Kidney (tissue), 14 donors: Measurements from ENCODE around the gene NPB. TPM values are rescaled to one million over a fixed set of nuclear protein-coding genes. Genes with fewer than 3 reads are reported as not detected.

Source experiments
- DNase-seq, 5 donors: peaks; one replicate each; pipeline ENCODE4 v3.0.0-alpha.2; 2013 to 2020
- FAIRE-seq: peaks from 2 replicates; lab custom pipeline; 2012; peaks lifted over from hg19 to GRCh38; lab: Jason Lieb, UNC
- H3K27ac ChIP-seq, 2 donors: one replicate each; pipeline ENCODE4 v1.7.0; 2013; ENCODE audit warnings: low read depth in 2 of 2, low read length in 2 of 2, inconsistent platforms in 1 of 2
- H3K27me3 ChIP-seq: one replicate; pipeline ENCODE4 v1.7.1; 2013; ENCODE audit warnings: low read length, inconsistent platforms; ENCODE audit not compliant: control insufficient read depth, insufficient read depth
- H3K36me3 ChIP-seq, 3 donors: one replicate each; pipeline versions ENCODE4 v1.7.0 to v1.7.1; 2013; ENCODE audit warnings: low read length in 3 of 3, control low read depth in 1 of 3, inconsistent platforms in 1 of 3; ENCODE audit not compliant: insufficient read depth in 3 of 3, control insufficient read depth in 2 of 3
- H3K4me1 ChIP-seq, 3 donors: one replicate each; pipeline versions ENCODE4 v1.7.0 to v1.7.1; 2013; ENCODE audit warnings: low read length in 3 of 3, inconsistent platforms in 1 of 3, low read depth in 1 of 3; ENCODE audit not compliant: control insufficient read depth in 2 of 3, insufficient read depth in 2 of 3
- H3K4me3 ChIP-seq, 3 donors: one replicate each; pipeline versions ENCODE4 v1.7.0 to v1.8.1; 2013; ENCODE audit warnings: low read length in 3 of 3, control low read depth in 1 of 3, inconsistent platforms in 1 of 3
- H3K9ac ChIP-seq, 3 donors: one replicate each; pipeline versions ENCODE4 v1.7.0 to v1.7.1; 2013; ENCODE audit warnings: low read length in 3 of 3, control low read depth in 1 of 3, inconsistent platforms in 1 of 3
- H3K9me3 ChIP-seq, 3 donors: one replicate each; pipeline versions ENCODE4 v1.7.0 to v1.7.1; 2013; ENCODE audit warnings: low read length in 3 of 3, control low read depth in 1 of 3, inconsistent platforms in 1 of 3; ENCODE audit not compliant: control insufficient read depth in 2 of 3, insufficient read depth in 1 of 3
- CTCF ChIP-seq: IDR thresholded peaks from 3 replicates; pipeline ENCODE4 v1.5.1; 2012; ENCODE audit warnings: mild to moderate bottlenecking, moderate library complexity, borderline replicate concordance; ENCODE audit not compliant: insufficient read depth; ENCODE audit errors: extremely low read depth
- intact Hi-C: fragments of 100-400 bp; cut with DNase I; formaldehyde crosslinking; loops from one replicate; pipeline ENCODE4 v1.11.1; 2022
- polyA plus RNA-seq: library from polyadenylated mRNA; stranded (reverse); fragments of 350-450 nt; fragmentation: Illumina TruSeq; extraction: RNeasy Lipid Tissue Mini Kit (QIAGEN cat#74804); gene quantifications from one replicate; pipeline ENCODE4 v1.2.3, GENCODE V29; 2014; ENCODE audit warnings: low read depth, low replicate concordance; ENCODE audit not compliant: insufficient read depth
- total RNA-seq: library from RNA; stranded (reverse); fragmentation: NEBNext Ultra II Directional; extraction: Animal tissue kit (Norgen Biotek cat#: 25700); gene quantifications from one replicate; pipeline ENCODE4 v1.2.1, GENCODE V29; 2021
- donor health status: control.
- donor health status: control.
- donor health status: control.
- donor health status: control.
- donor health status: control.
- donor health status: DM: yes; HTN: yes; CAD: no.
- donor health status: Normal renal cell carcinoma (clear cell type).

Gene NPB
- total and polyA plus RNA-seq, 2 donors from 2014 or later = 0.66 to 1.4 TPM

- intact Hi-C loops = no loop called here
- H3K9me3 ChIP-seq = no peaks in the 10 kb centered on the region
- DNase-seq (no peak), FAIRE-seq (no peak)
- H3K4me1 ChIP-seq = peaks cover 0 to 16% (median 8%) of the 10 kb centered on the region in 3 donors
- no peak overlapping the region for H3K9ac ChIP-seq
- H3K36me3 ChIP-seq = peaks cover 0 to 36% (median 21%) of the 10 kb centered on the region in 3 donors
- no peak for TF ChIP-seq CTCF
- H3K27ac ChIP-seq = no peak overlapping the region
- no peak overlapping the region for H3K4me3 ChIP-seq
- no peaks in the 10 kb centered on the region for H3K27me3 ChIP-seq
Observed at GRCh38 chr17:81913394-81914102, 11.5 kb downstream of the NPB start.

DNA sequence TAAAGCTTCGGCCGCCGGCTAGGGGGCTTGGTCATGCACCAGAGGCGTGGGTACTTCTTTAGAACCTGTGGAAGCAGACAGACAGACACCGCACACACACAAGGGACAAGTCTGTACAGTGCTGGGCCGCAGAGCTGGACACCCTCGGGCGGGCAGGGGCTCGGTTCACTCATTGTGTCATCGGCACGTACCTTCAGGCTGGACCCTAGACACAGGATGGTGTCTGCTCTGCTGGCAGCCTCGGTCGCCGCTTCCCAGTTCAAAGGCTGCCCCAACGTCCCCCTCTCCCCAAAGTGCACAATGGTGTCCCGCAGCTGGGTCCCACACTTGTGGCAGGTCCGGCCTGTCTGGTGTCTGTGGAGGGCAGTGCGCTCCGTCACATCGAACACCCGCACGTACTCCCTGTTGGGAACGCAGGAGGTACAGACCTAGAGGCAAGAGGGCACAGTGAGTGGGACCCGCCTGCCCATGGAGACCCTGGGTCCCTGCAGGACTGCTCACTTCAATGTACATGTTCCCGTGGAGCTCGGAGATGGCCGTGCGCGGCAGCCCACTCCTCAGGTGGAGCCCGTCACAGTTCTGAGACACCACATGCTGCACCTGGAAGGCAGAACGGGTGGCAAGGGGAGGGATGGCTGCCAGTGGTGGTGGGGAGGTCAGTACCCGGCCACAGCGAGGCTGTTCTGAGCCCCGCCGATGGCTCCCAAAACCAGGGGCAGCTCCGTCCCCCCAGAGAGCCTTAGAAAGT is 12.2 kb downstream of the NPB start:
- H3K4me3 ChIP-seq = no peak overlapping the region
- DNase-seq (no peak), FAIRE-seq (no peak)
- no peaks in the 10 kb centered on the region for H3K9me3 ChIP-seq
- intact Hi-C loops = no loop called here
- H3K27ac ChIP-seq = no peak overlapping the region
- peaks cover 0 to 16% (median 8%) of the 10 kb centered on the region in 3 donors for H3K4me1 ChIP-seq
- TF ChIP-seq CTCF = no peak
- no peaks in the 10 kb centered on the region for H3K27me3 ChIP-seq
- peaks cover 0 to 35% (median 21%) of the 10 kb centered on the region in 3 donors for H3K36me3 ChIP-seq
- no peak overlapping the region for H3K9ac ChIP-seq

DNA sequence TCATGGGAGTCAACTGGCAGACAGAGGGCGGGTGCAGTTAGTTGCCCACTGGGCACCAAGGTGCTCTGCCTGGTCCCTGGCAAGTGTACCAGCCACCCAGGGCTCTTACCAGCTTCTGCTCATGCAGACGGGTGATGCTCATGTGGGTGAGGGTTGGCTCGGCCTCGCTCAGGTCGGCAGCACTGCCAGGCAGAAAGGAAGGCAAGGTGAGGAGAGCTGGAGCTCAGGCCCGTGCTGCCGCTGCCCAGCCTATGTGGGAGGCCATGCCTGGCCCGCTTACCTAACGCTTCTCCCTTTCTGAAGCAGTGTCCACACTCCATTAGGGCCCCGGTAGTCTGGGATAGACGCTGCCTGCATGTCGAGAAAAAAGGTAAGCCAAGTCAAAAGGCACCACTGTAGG is 13.3 kb downstream of the NPB start:
- intact Hi-C loops = no loop called here
- H3K36me3 ChIP-seq = peaks cover 0 to 35% (median 29%) of the 10 kb centered on the region in 3 donors
- no peaks in the 10 kb centered on the region for H3K9me3 ChIP-seq
- H3K4me1 ChIP-seq = peaks cover 0 to 10% (median 8%) of the 10 kb centered on the region in 3 donors
- TF ChIP-seq CTCF = no peak
- no peak overlapping the region for H3K4me3 ChIP-seq
- DNase-seq (no peak), FAIRE-seq (no peak)
- H3K27me3 ChIP-seq = no peaks in the 10 kb centered on the region
- no peak overlapping the region for H3K27ac ChIP-seq
- no peak overlapping the region for H3K9ac ChIP-seq
